Ishikawa (cell line): Measurements from ENCODE around the gene MARCO.

Source experiments
- CEBPB ChIP-seq: IDR thresholded peaks from 2 replicates; pipeline ENCODE4 v1.6.1; 2012
- CREB1 ChIP-seq: IDR thresholded peaks from 2 replicates; pipeline ENCODE4 v1.6.1; 2012; ENCODE audit warnings: low read depth
- EGR1 ChIP-seq: IDR thresholded peaks from 2 replicates; pipeline ENCODE4 v1.6.1; 2012
- EP300 ChIP-seq: IDR thresholded peaks from 2 replicates; pipeline ENCODE4 v1.6.1; 2012; ENCODE audit warnings: borderline replicate concordance
- FOXM1 ChIP-seq: IDR thresholded peaks from 2 replicates; pipeline ENCODE4 v1.6.1; 2012; ENCODE audit warnings: low read depth, borderline replicate concordance
- MAX ChIP-seq: IDR thresholded peaks from 2 replicates; pipeline ENCODE4 v1.6.1; 2012
- NFIC ChIP-seq: IDR thresholded peaks from 2 replicates; pipeline ENCODE4 v1.6.1; 2012
- RAD21 ChIP-seq: IDR thresholded peaks from 2 replicates; pipeline ENCODE4 v1.6.1; 2012; ENCODE audit warnings: low read depth
- REST ChIP-seq: IDR thresholded peaks from 2 replicates; pipeline ENCODE4 v1.6.1; 2012; ENCODE audit warnings: low read depth, mild to moderate bottlenecking
- TAF1 ChIP-seq: IDR thresholded peaks from 2 replicates; pipeline ENCODE4 v1.6.1; 2012; ENCODE audit warnings: low read depth, mild to moderate bottlenecking
- TCF12 ChIP-seq: IDR thresholded peaks from 2 replicates; pipeline ENCODE4 v1.6.1; 2012; ENCODE audit warnings: low read depth
- TEAD4 ChIP-seq: IDR thresholded peaks from 2 replicates; pipeline ENCODE4 v1.6.1; 2012
- USF1 ChIP-seq: IDR thresholded peaks from 2 replicates; pipeline ENCODE4 v1.6.1; 2012
- YY1 ChIP-seq: IDR thresholded peaks from 2 replicates; pipeline ENCODE4 v1.6.1; 2012; ENCODE audit warnings: low read depth
- ZBTB7A ChIP-seq: IDR thresholded peaks from 2 replicates; pipeline ENCODE4 v1.6.1; 2012; ENCODE audit warnings: low read depth

The MARCO gene

GRCh38 chr2:118965737-118966136 is 23.7 kb downstream of the MARCO start:
- TF ChIP-seq TAF1, result no peak
- no peak for TF ChIP-seq FOXM1
- no peak for TF ChIP-seq EGR1
- no peak for TF ChIP-seq TEAD4
- no peak for TF ChIP-seq RAD21
- TF ChIP-seq USF1, result no peak
- no peak for TF ChIP-seq NFIC
- TF ChIP-seq MAX, result no peak
- TF ChIP-seq EP300, result no peak
- TF ChIP-seq YY1, result no peak
- no peak for TF ChIP-seq ZBTB7A
- TF ChIP-seq CREB1, result no peak
- no peak for TF ChIP-seq CEBPB
- TF ChIP-seq TCF12, result no peak
- TF ChIP-seq REST, result no peak

GRCh38 chr2:118967124-118967880 is 25.3 kb downstream of the MARCO start:
- TF ChIP-seq FOXM1 (no peak), RAD21 (no peak)

GRCh38 chr2:118968042-118968441 is 26.0 kb downstream of the MARCO start:
- TF ChIP-seq CEBPB (no peak), ZBTB7A (no peak), TAF1 (no peak), NFIC (no peak), FOXM1 (no peak), EGR1 (no peak), RAD21 (no peak), REST (no peak), TEAD4 (no peak), MAX (no peak)

GRCh38 chr2:118968961-118969733 is 27.2 kb downstream of the MARCO start:
- TF ChIP-seq USF1, result no peak
- TF ChIP-seq YY1, result no peak

- no peak for TF ChIP-seq NFIC
- no peak for TF ChIP-seq RAD21
- no peak for TF ChIP-seq EP300
- no peak for TF ChIP-seq CEBPB
- no peak for TF ChIP-seq REST
- TF ChIP-seq MAX, result no peak
- no peak for TF ChIP-seq YY1
- TF ChIP-seq TAF1, result no peak
- TF ChIP-seq FOXM1, result no peak
These were observed 27.9 kb downstream of the MARCO start for GRCh38 chr2:118969734-118970395.
